ENCODE data around the gene GEMIN4.
"Not testable (repeated sequence)": the region's sequence is repeated elsewhere in the genome, so short reads cannot be mapped to it uniquely, and the experiment has no call there.

The GEMIN4 gene

DNA sequence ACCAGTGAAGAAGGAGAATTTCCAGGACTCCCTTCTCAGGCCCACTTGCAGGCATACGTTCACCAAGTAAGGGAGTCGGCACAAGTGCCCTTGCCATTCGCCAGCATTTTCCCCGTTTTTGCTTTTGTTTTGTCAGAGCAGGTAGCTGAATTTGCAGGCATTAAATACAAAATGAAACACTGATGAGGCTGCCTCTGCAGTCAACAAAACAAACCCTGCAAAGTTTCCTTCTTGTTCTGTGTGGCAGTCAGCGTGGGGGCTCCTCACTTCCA, 22.2 kb upstream of the GEMIN4 start:
- DNase-seq = no peak

DNA sequence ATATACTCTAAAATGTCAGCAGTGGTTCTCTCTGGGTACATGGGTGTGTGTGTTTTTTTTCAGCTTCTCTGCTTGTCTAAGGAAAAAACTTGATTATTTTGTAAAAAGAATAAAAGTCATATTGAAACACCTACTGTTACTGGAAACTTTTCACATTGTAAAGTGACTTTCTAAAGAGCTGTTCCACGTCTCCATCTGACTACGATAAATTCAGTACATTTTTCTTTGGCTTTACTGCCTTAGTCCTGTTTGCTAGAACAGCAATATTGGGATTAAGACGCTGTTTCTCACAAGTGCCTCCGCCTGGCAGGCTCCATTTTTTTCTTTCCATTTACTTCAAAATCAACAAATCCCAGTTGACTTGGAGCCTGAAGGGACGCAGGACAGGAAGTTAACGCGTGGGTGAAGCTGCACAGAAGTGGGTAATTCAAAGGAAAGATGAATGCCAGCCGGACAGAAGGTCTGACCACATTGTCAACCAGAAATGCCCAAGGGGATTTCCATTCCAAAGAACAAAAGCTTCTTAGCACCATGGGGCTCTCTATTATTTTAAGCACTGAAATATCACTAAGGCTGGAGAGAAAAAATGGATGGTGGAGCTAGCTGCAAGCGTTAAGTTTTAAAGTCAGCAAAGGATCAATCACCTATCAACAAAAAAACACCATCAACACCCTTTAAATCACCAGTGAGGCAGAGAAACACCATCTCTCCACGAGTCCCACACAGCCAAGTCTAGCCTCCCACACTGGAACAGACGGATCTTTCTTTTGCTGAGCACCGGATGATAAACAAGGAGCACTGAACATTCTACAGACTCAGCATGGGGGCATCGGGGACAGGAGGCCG, 21.6 kb upstream of the GEMIN4 start:
- DNase-seq = no peak

DNA sequence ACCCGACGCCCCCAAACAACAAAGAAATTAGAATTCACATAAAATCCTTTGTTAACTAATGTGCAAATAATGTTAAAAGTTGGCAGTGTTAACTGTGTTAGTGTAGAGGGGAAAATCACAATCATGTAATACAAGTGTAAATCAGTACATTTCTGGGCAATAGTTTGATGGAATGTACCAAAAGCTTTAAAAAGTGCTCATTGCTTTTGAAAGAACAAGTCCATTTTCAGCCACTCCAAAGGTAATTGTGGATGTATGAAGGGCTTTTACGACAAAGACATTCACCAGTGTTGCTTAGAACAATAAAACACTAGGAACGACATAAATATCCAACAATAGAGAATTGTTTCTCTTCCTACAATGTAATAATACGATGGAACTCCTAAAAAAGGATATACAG, 21.0 kb upstream of the GEMIN4 start:
- DNase-seq = no peak

DNA sequence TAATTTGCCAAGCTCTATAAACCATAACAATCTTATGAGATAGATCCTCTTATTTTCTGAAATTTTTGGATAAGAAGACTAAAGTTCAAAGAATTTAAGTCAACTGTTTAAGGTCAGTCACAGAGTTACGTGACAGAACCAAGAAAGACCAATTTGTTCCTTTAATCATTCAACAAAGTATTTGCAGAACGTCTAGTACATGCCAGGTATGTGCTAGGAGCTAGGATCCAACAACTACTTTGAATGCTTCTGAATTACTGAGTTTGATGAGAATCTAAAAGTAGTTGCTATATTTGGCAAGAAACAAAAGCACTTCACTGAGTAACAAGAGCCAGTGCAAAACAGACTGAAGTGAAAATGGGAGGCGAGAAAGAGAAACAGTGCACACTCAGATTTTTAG, 15.0 kb upstream of the GEMIN4 start:
- no peak for DNase-seq

DNA sequence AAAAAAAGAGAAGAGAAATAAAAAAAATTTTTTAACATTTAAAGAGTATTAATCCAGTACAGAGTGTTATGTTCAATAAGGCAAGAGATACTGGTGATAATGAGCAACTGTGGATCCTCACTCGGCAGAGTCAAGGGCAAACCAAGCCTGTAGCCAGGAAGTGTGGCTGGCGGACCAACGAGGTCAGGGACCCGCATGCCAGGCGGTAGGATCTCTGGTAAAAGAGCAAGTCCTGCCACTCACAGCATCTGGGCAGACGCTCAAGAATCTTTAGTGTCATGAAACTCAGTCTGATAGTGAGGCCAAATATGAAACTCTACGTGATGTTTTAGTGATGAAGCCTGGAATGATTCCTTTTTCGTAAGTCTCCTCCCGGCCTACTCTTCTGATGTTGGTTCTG, 8.3 kb upstream of the GEMIN4 start:
- DNase-seq = no peak

DNA sequence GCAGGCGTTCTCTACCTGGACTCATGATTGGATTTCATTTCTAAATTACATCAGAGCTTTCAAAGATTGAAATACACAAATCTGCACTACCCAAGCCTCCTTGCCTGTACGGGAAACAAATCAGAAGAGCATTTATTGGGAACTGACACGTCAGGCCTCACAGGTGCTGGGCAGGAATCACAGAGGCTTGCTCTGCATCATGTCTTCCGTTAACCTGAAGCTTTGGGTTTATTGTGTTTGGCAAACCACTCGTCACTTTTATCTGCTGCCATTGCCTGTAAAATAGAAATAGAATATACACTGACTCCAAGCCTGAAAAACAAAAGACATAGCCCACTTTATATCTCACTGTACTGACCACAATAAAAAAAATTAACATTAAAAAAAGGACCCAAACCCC, 7.9 kb upstream of the GEMIN4 start:
- no peak for DNase-seq

DNA sequence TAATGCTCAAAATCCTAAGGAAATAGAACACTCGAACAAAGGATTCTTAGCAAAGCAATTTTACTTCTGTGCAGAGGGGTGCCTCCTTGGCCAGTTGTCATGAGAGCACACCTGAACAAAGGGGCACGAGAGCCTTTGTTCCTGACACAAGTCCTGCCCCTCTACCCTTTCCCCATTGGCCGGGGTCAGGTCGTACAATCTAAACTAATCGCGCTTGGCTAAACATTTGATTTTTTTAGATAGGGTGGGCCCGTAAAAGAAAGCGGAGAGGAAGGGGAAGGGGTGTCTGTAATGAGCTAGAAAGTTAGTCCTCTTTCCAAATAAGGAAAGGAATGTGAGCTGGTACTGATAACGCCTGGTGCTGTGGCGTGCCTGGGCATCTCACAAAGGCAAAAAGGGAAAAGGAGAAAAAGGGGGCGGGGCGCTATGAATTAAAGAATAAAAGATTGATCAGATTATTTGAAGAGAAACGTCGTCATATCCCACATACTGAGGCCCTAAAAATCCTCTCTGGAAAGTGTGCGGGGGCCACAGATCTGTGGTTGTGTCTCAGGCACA, 4.0 kb upstream of the GEMIN4 start:
- DNase-seq = not testable (repeated sequence)

DNA sequence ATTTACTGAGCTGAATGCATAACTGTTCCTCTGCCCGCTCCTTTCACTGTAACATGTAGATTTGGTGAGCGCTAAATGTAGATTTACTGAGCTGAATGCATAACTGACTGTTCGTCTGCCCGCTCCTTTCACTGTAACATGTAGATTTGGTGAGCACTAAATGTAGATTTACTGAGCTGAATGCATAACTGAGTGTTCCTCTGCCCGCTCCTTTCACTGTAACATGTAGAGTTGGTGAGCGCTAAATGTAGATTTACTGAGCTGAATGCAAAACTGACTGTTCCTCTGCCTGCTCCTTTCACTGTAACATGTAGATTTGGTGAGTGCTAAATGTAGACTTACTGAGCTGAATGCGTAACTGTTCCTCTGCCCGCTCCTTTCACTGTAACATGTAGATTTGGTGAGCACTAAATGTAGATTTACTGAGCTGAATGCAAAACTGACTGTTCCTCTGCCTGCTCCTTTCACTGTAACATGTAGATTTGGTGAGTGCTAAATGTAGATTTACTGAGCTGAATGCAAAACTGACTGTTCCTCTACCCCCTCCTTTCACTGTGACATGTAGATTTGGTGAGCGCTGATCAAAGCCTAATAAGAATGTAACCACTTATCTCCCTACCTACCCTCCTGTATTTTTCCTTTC, 3.4 kb upstream of the GEMIN4 start:
- not testable (repeated sequence) for DNase-seq

DNA sequence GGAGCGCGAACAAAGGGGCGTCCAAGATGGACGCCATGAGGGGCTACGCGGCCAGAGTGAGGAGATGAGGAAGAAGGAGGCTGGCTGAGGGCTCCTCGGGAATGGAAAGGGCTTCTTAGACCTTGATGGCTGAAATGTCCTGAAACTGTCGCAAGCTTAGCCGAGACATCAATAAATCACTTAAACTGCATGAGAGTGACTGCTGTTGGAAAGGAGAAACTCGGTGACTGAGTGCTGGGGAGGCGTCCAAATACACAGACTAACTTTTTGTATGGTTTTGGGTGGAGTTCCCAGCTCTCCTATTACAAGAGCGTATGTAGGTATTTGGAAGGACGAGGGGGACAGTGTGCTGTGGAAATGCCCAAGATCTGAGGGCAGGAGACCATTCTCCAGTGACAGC, 1.4 kb upstream of the GEMIN4 start:
- DNase-seq = no peak

DNA sequence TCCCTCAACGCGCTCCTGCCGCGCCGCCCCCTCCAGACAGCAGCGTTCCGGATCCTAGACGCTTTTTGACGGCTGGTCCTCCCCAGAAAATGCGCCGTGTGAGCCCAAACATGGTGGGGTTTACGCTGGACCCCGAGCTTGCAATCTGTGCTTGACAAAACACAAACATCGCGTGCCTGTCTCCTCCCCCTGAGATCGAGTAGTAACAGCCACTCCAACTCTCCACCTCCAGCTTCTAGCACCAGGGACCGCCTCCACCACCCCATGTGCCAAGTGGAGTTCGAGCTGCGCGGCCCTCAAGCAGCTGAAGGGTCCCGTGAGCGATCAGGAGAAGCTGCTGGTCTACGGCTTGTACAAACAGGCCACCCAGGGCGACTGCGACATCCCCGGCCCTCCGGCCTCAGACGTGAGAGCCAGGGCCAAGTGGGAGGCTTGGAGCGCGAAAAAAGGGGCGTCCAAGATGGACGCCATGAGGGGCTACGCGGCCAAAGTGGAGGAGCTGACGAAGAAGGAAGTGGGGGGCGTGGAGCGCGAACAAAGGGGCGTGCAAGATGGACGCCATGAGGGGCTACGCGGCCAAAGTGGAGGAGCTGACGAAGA, 656 bp upstream of the GEMIN4 start:
- peak; percentile 85 for DNase-seq

DNA sequence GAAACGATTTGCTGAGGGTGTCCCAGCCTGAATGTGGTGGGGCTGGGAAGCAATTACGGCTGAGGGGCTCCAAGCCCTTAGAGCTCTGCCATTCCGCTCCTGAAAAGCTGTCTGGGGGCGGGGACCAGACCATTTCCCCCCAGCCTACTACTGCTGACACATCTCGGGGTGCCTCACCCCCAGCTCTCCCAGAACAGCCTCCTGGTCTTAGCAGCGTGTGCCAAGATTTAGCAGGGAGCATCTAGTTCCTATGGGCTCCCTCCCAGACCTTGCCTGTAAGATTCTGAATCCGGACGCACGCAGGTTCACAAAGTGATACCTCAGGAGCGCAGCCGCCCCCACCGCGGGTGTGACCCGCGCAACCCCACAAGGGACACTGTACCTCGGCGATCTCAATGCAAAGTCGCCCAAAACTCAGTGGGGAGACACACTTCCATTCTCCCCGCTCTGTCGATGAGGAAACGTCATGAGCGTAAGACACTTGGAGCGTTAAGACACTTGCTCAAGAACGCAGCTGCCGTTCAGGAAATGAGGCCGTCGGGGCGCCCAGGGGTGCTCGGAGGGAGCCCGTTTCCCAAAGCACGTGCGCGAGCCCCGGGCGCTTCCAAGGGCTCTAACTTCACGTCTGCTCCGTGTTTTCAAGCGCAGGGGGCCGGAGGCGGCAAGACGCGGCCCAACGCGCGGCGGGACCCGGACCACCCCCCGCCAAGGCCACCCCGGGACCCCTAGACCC, 629 bp downstream of the GEMIN4 start:
- DNase-seq = peak; percentile 30

DNA sequence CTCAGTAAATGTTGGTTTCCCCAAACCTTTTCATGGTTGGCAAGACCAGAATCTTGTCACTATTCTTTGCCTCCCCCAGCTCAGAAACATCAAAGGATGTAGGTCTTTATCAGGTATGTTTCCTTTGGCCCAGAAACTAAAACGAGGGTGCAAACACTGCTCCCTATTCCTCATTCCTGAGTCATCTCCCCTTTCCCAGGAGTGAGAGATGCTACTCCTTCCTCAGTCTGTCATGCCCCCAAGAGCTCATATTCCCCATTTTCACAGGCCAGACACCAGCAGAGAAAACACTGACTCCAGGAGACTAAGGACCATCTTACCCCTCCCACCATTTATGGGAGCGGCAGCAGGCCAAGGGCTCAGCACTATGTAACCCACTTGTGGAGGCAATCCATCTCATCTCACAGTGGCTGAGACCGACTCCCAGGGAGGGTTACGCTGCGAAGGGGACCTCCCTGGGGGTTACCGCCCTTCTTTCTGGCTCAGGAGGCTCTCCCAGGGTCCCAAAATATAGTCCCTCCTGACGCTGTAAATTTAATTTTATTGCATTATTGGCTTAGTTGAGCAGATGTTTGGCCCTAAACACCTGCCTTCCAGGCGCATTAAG, 1.5 kb downstream of the GEMIN4 start:
- no peak for DNase-seq

DNA sequence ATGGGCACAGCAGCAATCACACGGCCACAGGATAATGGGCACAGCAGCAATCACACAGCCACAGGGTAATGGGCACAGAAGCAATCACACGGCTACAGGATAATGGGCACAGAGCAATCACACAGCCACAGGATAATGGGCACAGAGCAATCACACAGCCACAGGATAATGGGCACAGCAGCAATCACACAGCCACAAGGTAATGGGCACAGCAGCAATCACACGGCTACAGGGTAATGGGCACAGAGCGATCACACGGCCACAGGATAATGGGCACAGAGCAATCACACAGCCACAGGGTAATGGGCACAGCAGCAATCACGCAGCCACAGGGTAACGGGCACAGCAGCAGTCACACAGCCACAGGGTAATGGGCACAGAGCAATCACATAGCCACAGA, 2.7 kb downstream of the GEMIN4 start:
- DNase-seq = not testable (repeated sequence)

DNA sequence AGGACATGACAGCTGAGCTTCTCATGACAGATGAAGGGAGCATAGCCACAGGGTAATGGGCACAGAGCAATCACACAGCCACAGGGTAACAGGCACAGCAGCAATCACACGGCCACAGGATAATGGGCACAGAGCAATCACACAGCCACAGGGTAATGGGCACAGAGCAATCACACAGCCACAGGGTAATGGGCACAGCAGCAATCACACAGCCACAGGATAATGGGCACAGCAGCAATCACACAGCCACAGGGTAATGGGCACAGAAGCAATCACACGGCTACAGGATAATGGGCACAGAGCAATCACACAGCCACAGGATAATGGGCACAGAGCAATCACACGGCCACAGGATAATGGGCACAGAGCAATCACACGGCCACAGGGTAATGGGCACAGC, 3.5 kb downstream of the GEMIN4 start:
- DNase-seq = not testable (repeated sequence)

DNA sequence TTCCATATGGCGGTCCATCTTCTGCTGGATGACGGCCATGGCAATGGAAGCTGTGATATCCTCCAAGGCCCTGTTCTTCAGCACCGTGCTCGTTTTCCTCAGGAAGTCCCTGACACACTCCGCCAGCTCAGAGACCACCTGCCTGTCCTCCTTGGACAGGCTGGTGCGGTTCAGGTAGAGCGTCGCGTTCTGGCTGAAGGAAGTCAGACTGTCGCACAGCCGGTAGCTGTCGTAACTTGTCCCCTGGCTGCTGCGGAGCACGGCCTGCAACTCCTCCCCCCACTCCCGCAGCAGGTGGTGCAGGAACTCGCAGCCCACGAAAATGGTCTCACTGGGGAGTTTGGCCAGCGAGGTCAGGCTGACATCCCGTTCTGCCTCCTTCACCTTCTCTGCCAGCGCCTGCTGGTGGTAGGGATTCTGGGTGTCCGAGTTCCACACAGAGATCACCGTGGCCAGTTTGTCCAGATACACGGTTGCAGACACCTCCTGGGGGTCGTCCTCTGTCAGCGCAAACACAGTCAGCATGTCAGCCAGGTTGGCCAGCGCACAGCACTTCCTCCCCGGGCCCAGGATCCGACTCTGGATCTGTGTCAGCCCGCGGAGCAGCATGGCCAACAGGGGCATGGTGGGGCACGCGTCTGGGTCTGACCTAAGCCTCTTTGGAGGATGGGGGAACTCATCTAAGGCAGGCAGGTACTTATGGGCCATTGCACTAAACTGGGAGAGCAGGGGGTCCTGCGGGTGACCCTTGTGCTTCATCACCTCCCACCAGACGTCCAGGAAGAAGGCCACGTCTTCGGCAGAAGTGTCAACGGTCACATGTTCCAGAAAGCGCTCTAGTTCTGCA, 5.1 kb downstream of the GEMIN4 start:
- DNase-seq = no peak

DNA sequence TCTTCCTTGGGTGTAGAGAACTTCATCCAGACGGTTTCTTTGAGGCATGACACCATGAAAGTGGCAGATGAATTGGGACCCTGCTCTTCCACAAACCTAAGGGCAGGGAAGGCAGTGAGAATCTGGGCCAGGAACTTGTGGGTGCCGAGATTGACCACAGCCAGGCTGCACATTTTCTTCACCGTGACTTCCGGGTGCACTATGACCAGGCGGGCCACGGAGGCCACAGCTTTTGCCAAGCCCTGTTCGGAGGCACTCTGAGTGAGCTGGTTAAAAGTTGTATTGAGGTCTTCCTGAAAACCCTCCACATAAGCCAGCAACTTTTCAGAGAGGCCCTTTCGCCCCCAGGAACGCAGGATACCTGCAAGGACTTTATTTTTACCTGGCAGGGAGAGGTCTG, 5.9 kb downstream of the GEMIN4 start:
- DNase-seq = no peak

DNA sequence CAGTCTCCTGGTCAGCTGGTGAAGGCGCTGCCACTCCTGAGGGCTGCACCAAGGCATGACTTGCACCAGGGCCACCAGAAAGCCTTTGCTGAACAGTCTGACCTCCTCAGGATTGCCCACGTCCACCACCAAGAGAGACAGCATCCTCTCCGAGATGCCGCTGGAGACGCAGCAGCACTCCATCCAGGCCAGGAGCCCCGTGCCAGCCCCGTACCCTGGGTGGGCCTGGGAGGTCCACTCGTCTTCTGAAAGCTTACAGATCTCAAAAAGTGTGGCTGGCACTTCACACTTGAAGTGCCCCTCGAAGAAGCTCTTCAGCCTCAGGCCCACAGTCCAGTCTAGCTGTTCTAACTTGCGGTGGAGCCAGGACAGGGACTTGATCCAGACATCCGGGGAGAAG, 6.7 kb downstream of the GEMIN4 start:
- no peak for DNase-seq

DNA sequence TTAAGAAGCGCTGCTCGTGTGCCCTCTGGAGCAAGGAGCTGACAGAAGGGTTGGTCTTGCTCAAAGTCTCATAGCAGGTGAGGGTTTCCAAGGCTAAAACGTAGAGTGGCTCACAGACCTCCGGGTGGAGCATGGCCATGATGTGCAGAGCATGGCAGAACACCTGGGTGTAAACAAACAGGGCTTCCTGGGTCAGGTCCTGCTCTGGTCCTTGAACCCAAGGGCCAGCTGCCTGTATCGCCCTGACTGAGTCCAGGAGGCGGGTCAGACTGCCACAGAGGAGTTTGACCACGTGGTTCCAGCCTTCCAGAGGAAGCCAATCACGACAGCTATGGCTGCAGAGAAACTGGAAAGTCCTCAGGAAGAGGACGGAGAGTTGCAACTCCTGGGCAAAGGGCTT, 7.1 kb downstream of the GEMIN4 start:
- DNase-seq = no peak

DNA sequence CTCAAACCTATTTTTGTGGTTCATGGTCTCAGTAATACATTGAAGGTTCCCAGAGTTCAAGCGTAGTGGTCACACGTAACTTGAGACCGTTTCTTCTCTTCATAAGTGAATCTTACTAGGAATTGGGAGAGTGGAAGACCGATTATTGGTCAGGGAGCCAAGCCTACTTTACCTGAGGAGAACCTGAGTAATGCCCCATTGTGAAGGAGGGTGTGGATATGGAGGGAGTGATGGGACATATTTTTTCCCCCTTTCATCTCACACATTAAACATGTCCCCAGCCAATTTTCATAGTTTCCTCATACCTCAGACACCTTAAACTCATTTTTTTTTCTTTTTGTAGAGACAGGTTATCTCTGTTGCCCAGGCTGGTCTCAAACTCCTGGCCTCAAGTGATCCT, 8.9 kb downstream of the GEMIN4 start:
- DNase-seq = no peak

DNA sequence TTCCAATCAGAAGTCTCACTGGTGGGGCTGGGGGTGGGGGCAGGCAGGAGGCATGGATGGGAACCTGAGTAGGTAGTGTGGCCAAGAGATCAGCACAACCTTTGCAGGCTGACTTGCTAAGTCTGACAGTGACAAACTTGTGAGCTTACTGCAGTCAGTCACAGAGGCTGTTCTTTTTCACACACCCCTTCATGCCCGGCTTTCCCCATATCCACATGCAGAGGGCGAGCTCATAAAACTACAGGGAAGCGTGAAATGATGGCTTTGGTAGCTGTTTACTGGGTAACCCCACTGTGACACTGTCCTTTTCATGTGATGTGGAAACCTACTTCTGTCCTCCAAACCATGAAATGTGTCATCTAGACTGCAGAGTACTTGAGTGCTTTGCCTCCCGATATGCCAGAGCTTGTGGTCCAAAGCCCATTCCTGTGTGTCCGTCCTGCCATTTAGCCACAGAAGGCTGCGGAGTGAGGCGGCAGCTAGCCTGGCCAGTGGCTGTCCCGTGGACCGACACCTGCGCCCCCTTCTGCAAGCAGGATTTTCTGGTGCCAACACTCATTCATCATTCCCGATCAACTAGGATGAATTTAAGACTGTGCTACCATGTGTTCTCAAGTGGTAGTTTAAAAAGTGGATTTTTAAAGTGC, 9.8 kb downstream of the GEMIN4 start:
- DNase-seq = no peak

DNA sequence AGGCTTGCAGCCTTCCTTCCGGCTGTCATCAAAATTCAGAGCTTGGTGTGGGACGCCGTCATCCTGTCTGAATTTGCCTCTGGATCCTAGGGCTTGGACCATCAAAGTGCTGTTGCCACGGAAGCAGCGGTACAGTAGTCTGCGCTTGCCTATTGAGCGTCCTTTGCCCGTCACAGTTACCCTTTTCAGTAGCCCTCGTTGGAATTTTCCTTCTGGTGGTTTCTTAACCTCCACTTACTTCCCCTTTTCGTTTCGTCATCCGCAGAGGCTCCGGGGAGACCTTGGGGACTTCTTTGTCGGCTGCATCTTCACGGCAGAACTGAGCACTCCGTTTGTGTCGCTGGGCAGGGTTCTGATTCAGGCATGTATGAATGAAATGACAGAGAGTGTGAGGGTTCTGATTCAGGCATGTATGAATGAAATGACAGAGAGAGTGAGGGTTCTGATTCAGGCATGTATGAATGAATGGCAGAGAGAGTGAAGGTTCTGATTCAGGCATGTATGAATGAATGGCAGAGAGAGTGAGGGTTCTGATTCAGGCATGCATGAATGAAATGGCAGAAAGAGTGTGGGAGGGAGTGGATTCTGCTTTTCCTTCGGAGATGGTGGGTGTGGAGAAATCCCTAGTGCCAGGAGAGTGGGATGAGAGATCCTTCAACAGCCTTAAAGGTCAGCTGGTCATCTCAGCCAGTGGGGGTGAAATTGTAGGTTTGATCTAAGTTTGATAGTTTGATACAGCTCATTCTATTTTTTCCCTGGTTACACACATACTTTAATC, 11.6 kb downstream of the GEMIN4 start:
- DNase-seq = no peak

Data from right hindlimb (tissue), 1 donor.